ENCODE results near the gene PRRT3.
"Not testable (repeated sequence)": the region's sequence is repeated elsewhere in the genome, so short reads cannot be mapped to it uniquely, and the experiment has no call there.

The PRRT3 gene

GRCh38 chr3:9947025-9947995 lies 4.9 kb downstream of the PRRT3 start:
- DNase-seq, result no peak

- DNase-seq, result peak; percentile 72
These were observed 5.8 kb downstream of the PRRT3 start for GRCh38 chr3:9946112-9947024.

- DNase-seq, result no peak
These were observed 6.8 kb downstream of the PRRT3 start for GRCh38 chr3:9945358-9945757.

- no peak for DNase-seq
These were observed 7.9 kb downstream of the PRRT3 start for GRCh38 chr3:9944271-9944670.

GRCh38 chr3:9942934-9943690 lies 9.1 kb downstream of the PRRT3 start:
- DNase-seq, result no peak

GRCh38 chr3:9942164-9942563 lies 10.0 kb downstream of the PRRT3 start:
- no peak for DNase-seq

GRCh38 chr3:9940746-9941145 lies 11.5 kb downstream of the PRRT3 start:
- DNase-seq, result no peak

- not testable (repeated sequence) for DNase-seq
These were observed 12.3 kb downstream of the PRRT3 start for GRCh38 chr3:9939906-9940305.

GRCh38 chr3:9938966-9939365 lies 13.2 kb downstream of the PRRT3 start:
- no peak for DNase-seq

GRCh38 chr3:9937486-9938238 lies 14.5 kb downstream of the PRRT3 start:
- no peak for DNase-seq

GRCh38 chr3:9935966-9936510 lies 16.2 kb downstream of the PRRT3 start:
- no peak for DNase-seq

GRCh38 chr3:9934993-9935392 lies 17.2 kb downstream of the PRRT3 start:
- DNase-seq, result no peak

- DNase-seq, result no peak
These were observed 18.0 kb downstream of the PRRT3 start for GRCh38 chr3:9934235-9934621.

- peak; percentile 96 for DNase-seq
These were observed 18.5 kb downstream of the PRRT3 start, which contains the start of gene CRELD1 for GRCh38 chr3:9933561-9934234. CRELD1 (plus strand) TSS chr3:9933834; CDS start chr3:9934439, 605 bp downstream.

GRCh38 chr3:9932843-9933560 lies 19.2 kb downstream of the PRRT3 start:
- peak; percentile 88 for DNase-seq

GRCh38 chr3:9932535-9932842 lies 19.7 kb downstream of the PRRT3 start:
- DNase-seq, result no peak

- no peak for DNase-seq
These were observed 21.3 kb downstream of the PRRT3 start for GRCh38 chr3:9930804-9931418.

- DNase-seq, result no peak
These were observed 24.1 kb downstream of the PRRT3 start for GRCh38 chr3:9928158-9928557.

GRCh38 chr3:9918261-9919038 lies 33.8 kb downstream of the PRRT3 start:
- no peak for DNase-seq

Measured in stimulated activated CD4-positive, alpha-beta T cell treated with anti-CD3 and anti-CD28 coated beads, Interleukin-12 subunit alpha, Interleukin-12 subunit beta, amount 100 ng/mL, for 4 hours (primary cell).